ENCODE results near the gene PSMD14.
"Not testable (repeated sequence)": the region's sequence is repeated elsewhere in the genome, so short reads cannot be mapped to it uniquely, and the experiment has no call there.

Gene PSMD14

GRCh38 chr2:161354106-161354505 lies 45.9 kb downstream of the PSMD14 start:
- H3K79me2 ChIP-seq (ENCODE audit: control insufficient read depth, insufficient read depth, low read length) = peaks cover 28% of the 10 kb centered on the region
- peaks cover 9% of the 10 kb centered on the region for H3K79me1 ChIP-seq (ENCODE audit: low read length)
- H4K8ac ChIP-seq (ENCODE audit: low read depth, low read length) = no peak overlapping the region
- no peak overlapping the region for H2AK5ac ChIP-seq (ENCODE audit: low read length)
- H3K4me1 ChIP-seq (ENCODE audit: control insufficient read depth, low read depth, low read length) = peaks cover 2% of the 10 kb centered on the region
- H3K56ac ChIP-seq (ENCODE audit: low read length) = no peak overlapping the region
- no CpG with 5 or more reads among the region's 5 CpGs for WGBS (ENCODE audit: extremely low coverage, insufficient coverage, low lambda C conversion rate)
- H3K9ac ChIP-seq (ENCODE audit: low read length) = no peak overlapping the region
- no peak overlapping the region for H3K18ac ChIP-seq (ENCODE audit: low read length)
- no peak overlapping the region for H2BK5ac ChIP-seq (ENCODE audit: low read length)
- no peak for DNase-seq
- H2BK120ac ChIP-seq (ENCODE audit: low read depth, low read length) = no peak overlapping the region
- H3K27me3 ChIP-seq (ENCODE audit: insufficient read depth, low read length, poor library complexity) = no peaks in the 10 kb centered on the region
- H4K5ac ChIP-seq (ENCODE audit: low read length) = no peak overlapping the region
- H3K4me3 ChIP-seq (ENCODE audit: low read length) = no peak overlapping the region
- no peak overlapping the region for H3K23ac ChIP-seq (ENCODE audit: low read length)
- no peak overlapping the region for H3K4me2 ChIP-seq (ENCODE audit: low read length)
- H3K4ac ChIP-seq (ENCODE audit: low read depth, low read length) = no peak overlapping the region
- H2BK15ac ChIP-seq (replicated peaks; ENCODE audit: low read depth) = no peak overlapping the region
- H3K27ac ChIP-seq (ENCODE audit: low read depth, low read length) = no peak overlapping the region
- no peaks in the 10 kb centered on the region for H3K36me3 ChIP-seq (ENCODE audit: control insufficient read depth, insufficient read depth, low read length)

GRCh38 chr2:161355106-161355505 lies 46.9 kb downstream of the PSMD14 start:
- Histone ChIP-seq H3K27ac (ENCODE audit: low read depth, low read length) (no peak overlapping the region), H3K36me3 (ENCODE audit: control insufficient read depth, insufficient read depth, low read length) (no peaks in the 10 kb centered on the region), H2BK120ac (ENCODE audit: low read depth, low read length) (no peak overlapping the region), H4K8ac (ENCODE audit: low read depth, low read length) (no peak overlapping the region), H2AK5ac (ENCODE audit: low read length) (no peak overlapping the region), H2BK5ac (ENCODE audit: low read length) (no peak overlapping the region), H3K23ac (ENCODE audit: low read length) (no peak overlapping the region), H3K27me3 (ENCODE audit: insufficient read depth, low read length, poor library complexity) (no peaks in the 10 kb centered on the region), H3K79me2 (ENCODE audit: control insufficient read depth, insufficient read depth, low read length) (peaks cover 24% of the 10 kb centered on the region), H3K79me1 (ENCODE audit: low read length) (peaks cover 7% of the 10 kb centered on the region), H3K56ac (ENCODE audit: low read length) (no peak overlapping the region), H3K4me2 (ENCODE audit: low read length) (no peak overlapping the region), H3K4me1 (ENCODE audit: control insufficient read depth, low read depth, low read length) (peaks cover 2% of the 10 kb centered on the region), H3K4me3 (ENCODE audit: low read length) (no peak overlapping the region), H4K5ac (ENCODE audit: low read length) (no peak overlapping the region), H3K18ac (ENCODE audit: low read length) (no peak overlapping the region), H2BK15ac (replicated peaks; ENCODE audit: low read depth) (no peak overlapping the region), H3K4ac (ENCODE audit: low read depth, low read length) (no peak overlapping the region), H3K9ac (ENCODE audit: low read length) (no peak overlapping the region)
- WGBS (ENCODE audit: extremely low coverage, insufficient coverage, low lambda C conversion rate) = no CpG with 5 or more reads among the region's 1 CpG
- DNase-seq = no peak

- no peak overlapping the region for H3K4me3 ChIP-seq (ENCODE audit: low read length)
- peak; percentile 51 for DNase-seq
- no peak overlapping the region for H4K5ac ChIP-seq (ENCODE audit: low read length)
- H3K36me3 ChIP-seq (ENCODE audit: control insufficient read depth, insufficient read depth, low read length) = no peaks in the 10 kb centered on the region
- no peak overlapping the region for H2BK15ac ChIP-seq (replicated peaks; ENCODE audit: low read depth)
- H3K4me1 ChIP-seq (ENCODE audit: control insufficient read depth, low read depth, low read length) = peaks cover 2% of the 10 kb centered on the region
- H4K8ac ChIP-seq (ENCODE audit: low read depth, low read length) = no peak overlapping the region
- no CpG with 5 or more reads among the region's 2 CpGs for WGBS (ENCODE audit: extremely low coverage, insufficient coverage, low lambda C conversion rate)
- no peak overlapping the region for H3K23ac ChIP-seq (ENCODE audit: low read length)
- no peak overlapping the region for H3K27ac ChIP-seq (ENCODE audit: low read depth, low read length)
- H3K56ac ChIP-seq (ENCODE audit: low read length) = no peak overlapping the region
- H3K4me2 ChIP-seq (ENCODE audit: low read length) = no peak overlapping the region
- H2BK120ac ChIP-seq (ENCODE audit: low read depth, low read length) = no peak overlapping the region
- no peak overlapping the region for H3K9ac ChIP-seq (ENCODE audit: low read length)
- H2BK5ac ChIP-seq (ENCODE audit: low read length) = no peak overlapping the region
- H3K27me3 ChIP-seq (ENCODE audit: insufficient read depth, low read length, poor library complexity) = no peaks in the 10 kb centered on the region
- H3K18ac ChIP-seq (ENCODE audit: low read length) = no peak overlapping the region
- H3K4ac ChIP-seq (ENCODE audit: low read depth, low read length) = no peak overlapping the region
- peaks cover 24% of the 10 kb centered on the region for H3K79me2 ChIP-seq (ENCODE audit: control insufficient read depth, insufficient read depth, low read length)
- peaks cover 7% of the 10 kb centered on the region for H3K79me1 ChIP-seq (ENCODE audit: low read length)
- no peak overlapping the region for H2AK5ac ChIP-seq (ENCODE audit: low read length)
Measured at GRCh38 chr2:161355983-161356382, 47.8 kb downstream of the PSMD14 start.

GRCh38 chr2:161357097-161357496 lies 48.9 kb downstream of the PSMD14 start:
- no peak overlapping the region for H3K4me2 ChIP-seq (ENCODE audit: low read length)
- no peak overlapping the region for H4K8ac ChIP-seq (ENCODE audit: low read depth, low read length)
- no peak overlapping the region for H3K56ac ChIP-seq (ENCODE audit: low read length)
- no peak overlapping the region for H2BK15ac ChIP-seq (replicated peaks; ENCODE audit: low read depth)
- no peak overlapping the region for H4K5ac ChIP-seq (ENCODE audit: low read length)
- no peak overlapping the region for H3K27ac ChIP-seq (ENCODE audit: low read depth, low read length)
- no peak overlapping the region for H3K4ac ChIP-seq (ENCODE audit: low read depth, low read length)
- H2BK5ac ChIP-seq (ENCODE audit: low read length) = no peak overlapping the region
- H2AK5ac ChIP-seq (ENCODE audit: low read length) = no peak overlapping the region
- no peaks in the 10 kb centered on the region for H3K27me3 ChIP-seq (ENCODE audit: insufficient read depth, low read length, poor library complexity)
- H2BK120ac ChIP-seq (ENCODE audit: low read depth, low read length) = no peak overlapping the region
- no peak for DNase-seq
- H3K4me1 ChIP-seq (ENCODE audit: control insufficient read depth, low read depth, low read length) = peaks cover 2% of the 10 kb centered on the region
- H3K4me3 ChIP-seq (ENCODE audit: low read length) = no peak overlapping the region
- H3K79me2 ChIP-seq (ENCODE audit: control insufficient read depth, insufficient read depth, low read length) = peaks cover 20% of the 10 kb centered on the region
- no peaks in the 10 kb centered on the region for H3K36me3 ChIP-seq (ENCODE audit: control insufficient read depth, insufficient read depth, low read length)
- H3K18ac ChIP-seq (ENCODE audit: low read length) = no peak overlapping the region
- H3K23ac ChIP-seq (ENCODE audit: low read length) = no peak overlapping the region
- H3K9ac ChIP-seq (ENCODE audit: low read length) = no peak overlapping the region
- H3K79me1 ChIP-seq (ENCODE audit: low read length) = peaks cover 7% of the 10 kb centered on the region

- Histone ChIP-seq H3K4me1 (ENCODE audit: control insufficient read depth, low read depth, low read length) (peaks cover 2% of the 10 kb centered on the region), H3K36me3 (ENCODE audit: control insufficient read depth, insufficient read depth, low read length) (no peaks in the 10 kb centered on the region), H3K27me3 (ENCODE audit: insufficient read depth, low read length, poor library complexity) (no peaks in the 10 kb centered on the region), H3K4me3 (ENCODE audit: low read length) (no peak overlapping the region), H3K79me2 (ENCODE audit: control insufficient read depth, insufficient read depth, low read length) (peaks cover 23% of the 10 kb centered on the region), H4K8ac (ENCODE audit: low read depth, low read length) (no peak overlapping the region), H3K79me1 (ENCODE audit: low read length) (peaks cover 9% of the 10 kb centered on the region), H3K18ac (ENCODE audit: low read length) (no peak overlapping the region), H3K9ac (ENCODE audit: low read length) (no peak overlapping the region), H3K27ac (ENCODE audit: low read depth, low read length) (no peak overlapping the region), H2BK120ac (ENCODE audit: low read depth, low read length) (no peak overlapping the region), H2BK15ac (replicated peaks; ENCODE audit: low read depth) (no peak overlapping the region), H3K23ac (ENCODE audit: low read length) (no peak overlapping the region), H3K56ac (ENCODE audit: low read length) (no peak overlapping the region), H2BK5ac (ENCODE audit: low read length) (no peak overlapping the region), H3K4ac (ENCODE audit: low read depth, low read length) (no peak overlapping the region), H2AK5ac (ENCODE audit: low read length) (no peak overlapping the region), H4K5ac (ENCODE audit: low read length) (no peak overlapping the region), H3K4me2 (ENCODE audit: low read length) (no peak overlapping the region)
- no peak for DNase-seq
- WGBS (ENCODE audit: extremely low coverage, insufficient coverage, low lambda C conversion rate) = no CpG with 5 or more reads among the region's 3 CpGs
Measured at GRCh38 chr2:161358838-161359237, 50.6 kb downstream of the PSMD14 start.

GRCh38 chr2:161360095-161360654 lies 52.0 kb downstream of the PSMD14 start:
- no CpG with 5 or more reads among the region's 8 CpGs for WGBS (ENCODE audit: extremely low coverage, insufficient coverage, low lambda C conversion rate)

More at GRCh38 chr2:161360095-161360654, 52.0 kb downstream of the PSMD14 start:
- not testable (repeated sequence) for H3K4me2 ChIP-seq (ENCODE audit: low read length); H3K4me1 ChIP-seq (ENCODE audit: control insufficient read depth, low read depth, low read length); H2BK15ac ChIP-seq (replicated peaks; ENCODE audit: low read depth); DNase-seq; H3K56ac ChIP-seq (ENCODE audit: low read length); H3K4ac ChIP-seq (ENCODE audit: low read depth, low read length); H3K36me3 ChIP-seq (ENCODE audit: control insufficient read depth, insufficient read depth, low read length); H3K9ac ChIP-seq (ENCODE audit: low read length); H2BK120ac ChIP-seq (ENCODE audit: low read depth, low read length); H3K27me3 ChIP-seq (ENCODE audit: insufficient read depth, low read length, poor library complexity); H3K4me3 ChIP-seq (ENCODE audit: low read length); H3K18ac ChIP-seq (ENCODE audit: low read length); H3K27ac ChIP-seq (ENCODE audit: low read depth, low read length); H3K23ac ChIP-seq (ENCODE audit: low read length); H2BK5ac ChIP-seq (ENCODE audit: low read length); H2AK5ac ChIP-seq (ENCODE audit: low read length); H4K8ac ChIP-seq (ENCODE audit: low read depth, low read length); H4K5ac ChIP-seq (ENCODE audit: low read length)
- peaks cover 12% of the 10 kb centered on the region for H3K79me1 ChIP-seq (ENCODE audit: low read length)
- peaks cover 22% of the 10 kb centered on the region for H3K79me2 ChIP-seq (ENCODE audit: control insufficient read depth, insufficient read depth, low read length)
